IPS DF 4.7 (cell line): Measurements from ENCODE around the gene HIP1.
A peak's percentile ranks its signal among the peaks of the same experiment; 100 is the strongest.
"Not testable (repeated sequence)": the region's sequence is repeated elsewhere in the genome, so short reads cannot be mapped to it uniquely, and the experiment has no call there.

Experiments
- DNase-seq: peaks from one replicate; pipeline ENCODE4 v3.0.0-alpha.2; 2013; ENCODE audit warnings: low spot score; ENCODE audit errors: extremely low read depth

Gene HIP1

DNA sequence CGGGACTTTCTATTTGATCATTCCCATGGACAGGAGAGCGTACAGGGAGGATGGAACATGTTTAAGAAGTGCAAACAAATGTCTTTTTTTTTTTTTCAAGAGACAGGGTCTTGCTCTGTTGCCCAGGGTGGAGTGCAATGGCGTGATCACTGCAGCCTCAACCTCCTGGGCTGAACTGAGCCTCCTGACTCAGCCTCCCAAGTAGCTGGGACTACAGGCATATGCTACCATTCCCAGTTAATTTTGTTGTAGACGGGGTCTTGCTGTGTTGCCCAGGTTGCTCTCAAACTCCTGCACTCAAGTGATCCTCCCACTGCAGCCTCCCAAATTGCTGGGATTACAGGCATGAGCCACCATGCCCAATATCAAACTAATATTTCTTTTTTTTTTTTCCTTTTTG lies 206.1 kb downstream of the HIP1 start:
- DNase-seq, result no peak

DNA sequence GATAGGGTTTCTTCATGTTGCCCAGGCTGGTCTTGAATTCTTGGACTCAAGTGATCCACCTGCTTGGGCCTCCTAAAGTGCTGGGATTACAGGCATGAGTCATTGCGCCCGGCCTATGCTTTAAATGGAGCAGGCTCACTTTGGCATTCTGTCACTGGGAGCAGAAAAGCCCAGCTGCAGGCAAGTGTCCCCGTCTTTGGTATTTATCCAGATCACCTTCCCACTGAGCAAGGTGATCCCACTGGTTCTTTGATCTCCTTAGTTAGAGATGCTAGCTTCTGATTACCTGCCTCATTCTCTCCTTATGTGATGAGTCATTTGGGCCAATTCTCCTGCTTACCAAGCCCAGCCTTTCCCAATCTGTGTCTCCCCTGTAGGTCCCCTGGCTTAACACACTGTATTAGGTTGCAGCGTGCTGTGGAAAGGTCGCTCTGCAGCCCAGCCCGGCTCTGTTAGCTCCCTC lies 207.4 kb downstream of the HIP1 start:
- peak; percentile 28 for DNase-seq

DNA sequence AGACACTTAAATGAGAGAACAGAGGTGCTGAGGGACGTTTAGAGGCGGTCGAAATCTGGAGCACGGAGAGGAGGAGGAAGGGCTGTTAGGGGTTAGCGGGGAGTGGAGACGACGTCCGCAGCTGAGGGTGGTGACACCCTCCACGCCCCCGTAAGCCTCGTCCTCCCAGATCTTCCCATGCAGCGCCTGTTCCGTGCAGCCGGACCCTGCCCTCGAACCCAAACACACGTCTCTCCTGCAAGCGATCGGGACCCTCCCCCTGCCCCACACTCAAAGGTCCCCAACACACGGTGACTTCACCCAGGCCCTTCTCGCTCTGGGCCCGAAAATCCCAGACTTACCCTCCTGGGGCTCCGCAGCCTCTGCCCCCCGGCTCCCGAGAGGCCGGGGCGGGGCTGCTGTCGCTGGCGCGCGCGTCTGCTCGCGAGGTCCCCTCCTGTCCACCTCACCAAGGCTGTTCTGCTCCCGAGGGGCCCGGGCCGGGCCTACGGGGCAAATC lies 211.5 kb downstream of the HIP1 start:
- DNase-seq, result not testable (repeated sequence)

DNA sequence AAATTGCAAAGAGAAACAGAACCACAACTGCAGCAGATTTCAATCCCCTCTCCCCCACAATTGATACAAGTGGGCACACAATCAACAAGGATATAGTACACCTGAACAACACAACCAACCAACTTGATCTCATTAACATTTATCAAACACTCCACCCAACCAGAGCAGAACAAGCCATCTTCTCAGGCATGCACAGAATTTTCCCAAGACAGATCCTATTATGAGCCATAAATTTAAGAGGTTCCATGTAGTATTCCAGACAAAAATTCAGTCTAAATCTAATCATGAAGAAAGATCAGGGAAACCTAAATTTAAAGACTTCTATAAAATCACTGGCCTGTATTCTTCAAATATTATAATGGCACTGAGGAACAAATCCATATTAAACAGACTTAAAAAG lies 217.0 kb downstream of the HIP1 start:
- DNase-seq, result not testable (repeated sequence)

DNA sequence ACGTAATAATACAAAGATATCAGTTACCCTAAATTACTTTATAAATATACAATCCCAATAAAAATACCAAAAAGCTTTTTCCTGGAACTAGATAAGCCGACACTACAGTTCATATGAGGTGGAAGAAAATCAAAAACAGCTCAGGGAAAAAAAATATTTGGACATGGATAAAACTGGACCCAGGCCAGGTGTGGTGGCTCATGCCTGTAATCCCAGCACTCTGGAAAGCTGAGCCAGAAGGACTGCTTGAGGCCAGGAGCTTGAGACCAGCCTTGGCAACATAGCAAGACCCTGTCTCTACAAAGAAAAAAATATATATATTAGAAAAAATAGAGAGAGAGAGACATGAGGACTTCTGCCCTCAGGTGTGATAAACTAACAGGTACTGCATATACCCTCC lies 219.9 kb downstream of the HIP1 start:
- not testable (repeated sequence) for DNase-seq

DNA sequence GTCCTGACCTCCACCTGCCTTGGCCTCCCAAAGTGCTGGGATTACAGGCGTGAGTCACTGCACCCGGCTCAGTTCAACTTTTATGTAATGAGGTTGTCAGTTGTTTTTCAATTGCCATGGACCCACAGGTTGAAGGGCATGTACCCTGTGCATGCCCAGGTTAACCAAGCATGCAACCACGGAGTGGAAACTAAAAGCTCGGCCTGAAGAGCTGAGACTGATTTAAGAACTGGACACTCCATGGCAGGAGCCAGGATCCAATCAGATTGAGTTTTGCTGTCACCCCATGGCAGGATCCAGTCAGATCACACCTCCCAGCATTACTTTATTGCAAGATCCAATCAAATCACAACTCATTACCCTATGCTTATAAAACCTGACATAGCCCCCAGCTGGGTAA lies 229.7 kb downstream of the HIP1 start:
- not testable (repeated sequence) for DNase-seq

DNA sequence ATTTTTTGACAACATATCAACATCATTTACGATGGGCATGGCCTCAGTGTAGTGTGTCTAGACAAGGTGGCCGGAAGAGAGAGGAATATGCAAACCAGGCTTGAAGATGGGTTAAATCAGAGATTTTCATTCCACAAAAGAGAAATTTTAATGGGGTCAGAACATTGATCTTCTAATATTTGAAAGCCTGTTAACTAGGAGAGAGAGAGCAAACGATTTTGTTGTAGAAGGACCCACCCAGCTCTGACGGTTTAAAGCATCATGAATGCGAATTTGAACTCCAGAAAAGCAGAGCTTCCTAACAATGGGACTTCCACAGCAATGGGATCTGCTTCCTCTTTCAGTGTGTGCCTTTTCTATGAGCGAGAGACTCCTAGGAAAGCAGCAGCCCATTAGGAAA lies 246.7 kb downstream of the HIP1 start, which contains the start of gene SPDYE5:
SPDYE5 (plus strand) TSS at position 301 of the 400 bp plus-strand sequence. CDS start 1,728 bp downstream, outside the sequence.
- DNase-seq, result not testable (repeated sequence)

DNA sequence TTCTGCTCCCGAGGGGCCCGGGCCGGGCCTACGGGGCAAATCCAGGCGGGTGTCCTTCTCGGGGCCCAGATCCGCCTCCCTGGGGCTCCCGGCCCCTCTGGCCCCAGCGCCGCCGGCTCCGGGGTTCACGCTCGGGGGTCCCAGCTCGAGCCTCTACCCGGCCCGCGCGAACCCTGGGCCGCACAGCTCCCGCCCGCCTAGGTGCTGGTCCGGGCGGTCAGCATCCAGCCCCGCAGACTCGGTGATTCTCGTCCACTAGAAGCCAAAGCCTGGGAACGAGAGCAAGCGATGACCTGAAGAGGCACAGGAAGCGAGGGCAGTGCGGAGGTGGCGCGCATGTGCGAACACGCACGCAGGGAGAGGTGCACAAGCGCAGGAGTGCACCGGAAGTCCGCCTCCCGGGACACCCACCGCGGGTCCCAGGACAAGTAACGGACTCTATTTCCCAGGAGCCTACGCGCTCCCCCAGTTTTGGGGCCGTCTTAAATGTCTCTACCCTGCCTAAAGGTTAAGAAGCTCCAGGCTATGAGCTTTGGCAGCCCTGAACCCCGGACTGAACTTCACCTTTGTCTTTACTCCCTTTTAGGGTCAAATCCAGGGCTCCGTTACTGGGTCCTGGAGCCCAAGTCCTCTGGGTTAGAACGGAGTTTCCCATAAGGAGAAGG lies 252.6 kb downstream of the HIP1 start, which contains the start of gene POM121C:
POM121C (minus strand) TSS at position 321 of the 665 bp plus-strand sequence. CDS start 44,803 bp downstream, outside the sequence.
- DNase-seq, result not testable (repeated sequence)

DNA sequence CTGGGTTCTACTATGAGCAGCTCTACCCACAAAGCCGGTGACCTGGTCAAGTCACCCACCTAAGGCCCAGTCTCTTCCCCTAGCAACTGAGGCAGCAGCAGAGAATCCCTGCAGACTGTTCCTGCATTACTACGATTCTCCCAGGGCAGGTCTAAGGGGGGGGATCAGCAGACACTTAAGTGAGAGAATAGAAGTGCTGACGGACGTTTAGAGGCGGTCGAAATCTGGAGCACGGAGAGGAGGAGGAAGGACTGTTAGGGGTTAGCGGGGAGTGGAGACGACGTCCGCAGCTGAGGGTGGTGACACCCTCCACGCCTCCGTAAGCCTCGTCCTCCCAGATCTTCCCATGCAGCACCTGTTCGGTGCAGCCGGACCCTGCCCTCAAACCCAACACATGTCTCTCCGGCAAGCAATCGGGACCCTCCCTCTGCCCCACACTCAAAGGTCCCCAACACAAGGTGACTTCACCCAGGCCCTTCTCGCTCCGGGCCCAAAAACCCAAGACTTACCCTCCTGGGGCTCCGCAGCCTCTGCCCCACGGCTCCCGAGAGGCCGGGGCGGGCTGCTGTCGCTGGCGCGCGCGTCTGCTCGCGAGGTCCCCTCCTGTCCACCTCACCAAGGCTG lies 253.3 kb downstream of the HIP1 start:
- DNase-seq, result not testable (repeated sequence)
